Fibroblast of mammary gland (primary cell): Measurements from ENCODE around the gene OR8K1.

ENCODE experiments used
- DNase-seq: peaks from one replicate; pipeline ENCODE4 v3.0.0-alpha.2; 2010; ENCODE audit warnings: low read depth
- H3K4me3 ChIP-seq: 2 replicates; pipeline ENCODE4 v1.5.1; 2011; ENCODE audit warnings: low read depth, mild to moderate bottlenecking, low read length, moderate library complexity; ENCODE audit not compliant: control insufficient read depth
- TF ChIP-seq, protein P1 (sequence below): conservative IDR thresholded peaks from 2 replicates; pipeline ENCODE4 v1.5.1; 2011; ENCODE audit warnings: low read depth, low read length, inconsistent platforms; ENCODE audit not compliant: control insufficient read depth, insufficient read depth

The OR8K1 gene

DNA sequence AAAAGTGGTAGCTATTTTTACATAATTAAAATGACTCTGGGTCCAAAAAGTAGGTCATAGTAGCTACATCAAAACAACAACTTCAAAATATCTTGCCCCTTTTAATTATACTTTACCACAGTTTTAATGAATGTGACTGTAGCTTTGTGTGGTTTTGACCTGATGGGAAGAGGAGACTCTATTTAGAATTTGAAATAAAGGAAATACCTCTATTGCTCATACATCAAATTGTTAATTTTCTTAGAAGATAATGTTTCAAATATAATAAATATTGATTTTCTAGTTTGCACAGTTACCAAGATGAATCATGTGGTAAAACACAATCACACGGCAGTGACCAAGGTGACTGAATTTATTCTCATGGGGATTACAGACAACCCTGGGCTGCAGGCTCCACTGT is at the start of gene OR8K1:
OR8K1 (plus strand) TSS at position 301 of the 400 bp plus-strand sequence; CDS start at position 301, 0 bp downstream.
- TF ChIP-seq, protein P1, sequence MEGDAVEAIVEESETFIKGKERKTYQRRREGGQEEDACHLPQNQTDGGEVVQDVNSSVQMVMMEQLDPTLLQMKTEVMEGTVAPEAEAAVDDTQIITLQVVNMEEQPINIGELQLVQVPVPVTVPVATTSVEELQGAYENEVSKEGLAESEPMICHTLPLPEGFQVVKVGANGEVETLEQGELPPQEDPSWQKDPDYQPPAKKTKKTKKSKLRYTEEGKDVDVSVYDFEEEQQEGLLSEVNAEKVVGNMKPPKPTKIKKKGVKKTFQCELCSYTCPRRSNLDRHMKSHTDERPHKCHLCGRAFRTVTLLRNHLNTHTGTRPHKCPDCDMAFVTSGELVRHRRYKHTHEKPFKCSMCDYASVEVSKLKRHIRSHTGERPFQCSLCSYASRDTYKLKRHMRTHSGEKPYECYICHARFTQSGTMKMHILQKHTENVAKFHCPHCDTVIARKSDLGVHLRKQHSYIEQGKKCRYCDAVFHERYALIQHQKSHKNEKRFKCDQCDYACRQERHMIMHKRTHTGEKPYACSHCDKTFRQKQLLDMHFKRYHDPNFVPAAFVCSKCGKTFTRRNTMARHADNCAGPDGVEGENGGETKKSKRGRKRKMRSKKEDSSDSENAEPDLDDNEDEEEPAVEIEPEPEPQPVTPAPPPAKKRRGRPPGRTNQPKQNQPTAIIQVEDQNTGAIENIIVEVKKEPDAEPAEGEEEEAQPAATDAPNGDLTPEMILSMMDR: no peak
- no peak for DNase-seq
- H3K4me3 ChIP-seq: no peak within 1 kb of the TSS

DNA sequence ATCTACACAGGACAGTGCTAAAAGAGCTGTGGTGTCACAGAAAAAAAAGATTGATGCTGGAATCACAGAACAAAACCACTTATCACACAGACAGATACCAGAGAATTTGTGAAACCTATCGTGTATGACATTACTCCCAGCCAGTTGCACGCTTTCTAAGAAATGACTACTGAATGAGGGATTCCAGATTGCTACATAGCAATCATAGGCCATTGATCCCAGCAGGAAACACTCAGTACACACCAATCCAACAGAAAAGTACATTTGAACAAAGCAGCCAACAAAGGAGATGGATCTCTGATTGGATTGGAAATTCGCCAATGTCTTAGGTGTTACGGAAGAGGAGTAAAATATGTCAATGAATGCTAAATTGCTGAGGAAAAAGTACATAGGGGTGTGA is 48.9 kb upstream of the OR8K1 start:
- no peak overlapping the region for H3K4me3 ChIP-seq
- TF ChIP-seq, protein P1: no peak

DNA sequence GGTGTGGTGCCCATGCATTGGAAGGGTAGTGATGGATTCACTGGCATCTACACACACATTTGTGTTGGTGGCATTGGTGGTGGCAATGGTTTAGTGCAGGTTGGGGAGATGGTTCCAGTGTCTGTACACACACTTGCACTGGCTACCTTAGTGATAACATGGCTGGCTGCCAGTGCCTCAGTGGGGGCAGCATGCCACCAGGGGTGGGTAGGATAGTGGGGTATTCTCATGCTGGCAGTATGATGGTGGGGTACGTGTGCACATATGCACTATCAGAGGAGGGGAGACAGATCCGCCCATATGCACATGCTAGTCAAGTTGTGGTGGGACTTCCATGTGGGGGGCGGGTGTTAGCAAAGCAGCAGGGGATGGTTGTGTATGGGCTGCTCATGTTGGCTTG is 38.0 kb upstream of the OR8K1 start:
- DNase-seq: no peak
- no peak overlapping the region for H3K4me3 ChIP-seq
- TF ChIP-seq, protein P1: no peak

More for the DNA sequence above, 48.9 kb upstream of the OR8K1 start:
- DNase-seq: no peak

DNA sequence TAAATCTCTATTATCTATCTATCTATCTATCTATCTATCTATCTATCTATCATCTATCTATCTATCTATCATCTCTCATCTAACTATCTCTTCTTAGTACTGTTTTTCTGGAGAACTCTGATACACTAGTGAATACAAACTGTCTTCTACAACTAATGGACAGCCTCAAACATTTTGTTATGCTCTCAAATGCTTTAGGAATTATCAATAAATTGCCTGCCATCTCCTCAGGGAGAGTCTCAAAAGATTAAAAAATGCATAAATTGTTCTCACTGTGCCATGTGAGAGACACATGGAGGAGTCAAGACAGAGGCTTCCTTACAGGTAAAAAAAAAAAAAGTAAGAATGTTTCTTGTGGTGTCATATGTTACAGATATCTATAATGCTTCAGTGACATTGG is 31.0 kb upstream of the OR8K1 start, which contains the start of gene OR8K3:
OR8K3 (plus strand) TSS at position 301 of the 400 bp plus-strand sequence. CDS start 3,163 bp downstream, outside the sequence.
- DNase-seq: no peak
- no peak within 1 kb of the TSS for H3K4me3 ChIP-seq
- TF ChIP-seq, protein P1: no peak

DNA sequence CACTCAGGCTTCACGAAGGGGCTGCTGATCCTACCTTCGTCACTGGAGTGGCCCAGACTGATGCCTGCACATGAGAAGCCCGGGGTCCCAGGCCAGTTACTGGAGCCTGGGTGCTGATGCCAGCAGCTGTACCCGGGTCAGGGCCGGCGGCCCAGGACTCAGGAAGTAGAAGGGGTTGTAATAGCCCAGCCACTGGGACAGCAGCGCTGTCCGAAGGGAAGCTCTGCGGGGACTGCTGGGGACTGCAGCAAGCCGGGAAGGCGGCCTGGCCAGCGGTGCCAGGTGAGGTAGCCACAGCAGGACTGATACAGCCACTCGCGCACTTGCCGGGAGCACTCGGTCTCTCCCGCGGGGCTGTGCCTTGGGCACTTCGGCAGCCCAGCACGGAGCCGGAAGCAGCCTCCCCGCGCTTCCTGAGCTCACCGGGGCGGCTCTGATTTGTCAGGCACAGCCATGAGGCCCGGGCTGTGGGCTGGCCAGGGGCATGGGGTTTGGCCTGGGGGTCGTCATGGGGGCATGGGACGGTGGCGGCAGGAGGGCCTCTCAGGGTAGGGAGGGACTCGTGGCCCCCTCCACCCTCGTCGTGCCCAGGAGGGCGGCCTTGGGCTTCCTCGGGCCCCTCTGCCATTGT is 13.9 kb upstream of the OR8K1 start:
- no peak overlapping the region for H3K4me3 ChIP-seq
- TF ChIP-seq, protein P1: no peak
- DNase-seq: no peak

DNA sequence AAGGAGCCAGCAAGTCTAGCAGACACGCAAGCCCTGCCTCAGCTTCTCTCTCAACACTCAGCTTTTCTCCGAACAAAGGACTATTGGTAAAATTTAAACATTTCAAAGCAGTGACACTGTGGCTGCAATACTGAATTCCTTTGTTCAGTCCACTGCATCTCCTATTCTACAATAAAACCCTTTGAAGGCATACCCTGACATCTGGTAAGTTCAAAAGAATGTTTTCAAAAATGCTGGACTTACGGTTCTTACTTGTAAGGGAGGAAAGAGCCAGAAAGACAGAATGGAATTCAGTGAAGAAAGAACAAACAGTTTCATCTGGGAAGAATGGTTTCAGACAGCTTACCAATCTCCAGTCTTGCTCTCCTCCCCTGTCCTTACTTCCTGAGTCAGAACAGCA is 12.7 kb upstream of the OR8K1 start:
- TF ChIP-seq, protein P1: no peak
- no peak overlapping the region for H3K4me3 ChIP-seq
- DNase-seq: no peak
